Activated CD8-positive, alpha-beta T cell treated with anti-CD3 and anti-CD28 coated beads for 36 hours (primary cell): Measurements from ENCODE around the gene TSPAN32. TPM values are rescaled to one million over a fixed set of nuclear protein-coding genes. Genes with fewer than 3 reads are reported as not detected.

Source experiments
- ATAC-seq: fragments of 200-7000 bp; cut with Tn5 transposase; one replicate; pipeline ENCODE4 v1.10.0; 2021; ENCODE audit warnings: mild to moderate bottlenecking, moderate library complexity
- CTCF ChIA-PET: fragments of 350-600 bp; sonication (Branson Sonifier 250); formaldehyde crosslinking; loops from one replicate; lab custom pipeline; 2021; ENCODE audit warnings: antibody characterized with exemption; lab: Charles Lee
- POLR2A ChIA-PET: fragments of 350-600 bp; sonication (Branson Sonifier 250); formaldehyde crosslinking; loops from one replicate; lab custom pipeline; 2021; ENCODE audit warnings: antibody characterized with exemption; lab: Charles Lee
- DNase-seq: peaks from one replicate; pipeline ENCODE4 v3.0.0-alpha.2; 2020
- H3K27ac Mint-ChIP-seq: one replicate; pipeline ENCODE4 v1.8.0; 2021; ENCODE audit warnings: mild to moderate bottlenecking, mixed read lengths
- H3K27me3 Mint-ChIP-seq: one replicate; pipeline ENCODE4 v1.8.0; 2021; ENCODE audit warnings: mixed read lengths
- H3K36me3 Mint-ChIP-seq: one replicate; pipeline ENCODE4 v1.8.0; 2021; ENCODE audit warnings: low read depth, mixed read lengths
- H3K4me1 Mint-ChIP-seq: one replicate; pipeline ENCODE4 v1.8.0; 2021; ENCODE audit warnings: low read depth, mixed read lengths
- H3K4me3 Mint-ChIP-seq: one replicate; pipeline ENCODE4 v1.8.0; 2021; ENCODE audit warnings: mild to moderate bottlenecking, moderate library complexity, mixed read lengths
- H3K9me3 Mint-ChIP-seq: one replicate; pipeline ENCODE4 v1.8.0; 2021; ENCODE audit warnings: mixed read lengths
- intact Hi-C: fragments of 100-400 bp; cut with micrococcal nuclease; formaldehyde crosslinking; loops from one replicate; pipeline ENCODE4 v1.10.0; 2022
- total RNA-seq, 2 experiments: library from RNA; stranded (reverse); gene quantifications; one replicate each; pipeline ENCODE4 v1.2.3, GENCODE V29; 2021
- TF ChIP-seq, protein P1 (sequence below): fragments of 200-600 bp; IDR thresholded peaks from one replicate; pipeline ENCODE4 v1.8.0; 2022; ENCODE audit warnings: antibody characterized with exemption, mild to moderate bottlenecking

The TSPAN32 gene
- total RNA-seq, 2 experiments from 2014 or later, result 3.1 to 4.9 TPM

DNA sequence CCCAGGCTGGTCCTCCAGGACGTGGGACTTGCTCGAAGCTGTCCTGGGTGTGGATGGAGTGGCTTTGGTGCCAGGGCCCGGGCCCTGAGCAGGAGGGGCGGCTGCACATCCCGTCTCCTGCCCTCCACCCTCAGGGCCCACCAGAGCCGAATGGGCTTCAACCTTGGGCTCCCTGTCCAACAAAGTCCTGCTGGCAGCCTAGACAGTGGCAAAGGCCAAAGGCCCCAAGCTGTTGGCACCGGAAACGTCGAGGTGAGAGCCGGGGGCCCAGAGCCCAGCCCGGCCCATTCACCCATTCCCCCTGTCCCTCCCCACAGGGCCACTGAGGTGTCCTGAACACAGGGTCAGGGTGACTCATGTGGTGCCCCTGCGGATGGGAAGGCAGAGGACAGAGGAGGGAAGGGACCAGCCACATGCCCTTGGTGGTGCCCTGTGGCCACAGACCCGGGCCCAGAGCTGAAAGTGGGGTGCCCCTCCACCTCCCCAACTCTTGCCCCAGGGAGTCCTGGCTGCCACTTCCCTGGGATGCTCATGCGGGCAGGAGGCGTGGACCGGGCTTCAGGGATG is 9.1 kb downstream of the TSPAN32 start:
- TF ChIP-seq, protein P1, sequence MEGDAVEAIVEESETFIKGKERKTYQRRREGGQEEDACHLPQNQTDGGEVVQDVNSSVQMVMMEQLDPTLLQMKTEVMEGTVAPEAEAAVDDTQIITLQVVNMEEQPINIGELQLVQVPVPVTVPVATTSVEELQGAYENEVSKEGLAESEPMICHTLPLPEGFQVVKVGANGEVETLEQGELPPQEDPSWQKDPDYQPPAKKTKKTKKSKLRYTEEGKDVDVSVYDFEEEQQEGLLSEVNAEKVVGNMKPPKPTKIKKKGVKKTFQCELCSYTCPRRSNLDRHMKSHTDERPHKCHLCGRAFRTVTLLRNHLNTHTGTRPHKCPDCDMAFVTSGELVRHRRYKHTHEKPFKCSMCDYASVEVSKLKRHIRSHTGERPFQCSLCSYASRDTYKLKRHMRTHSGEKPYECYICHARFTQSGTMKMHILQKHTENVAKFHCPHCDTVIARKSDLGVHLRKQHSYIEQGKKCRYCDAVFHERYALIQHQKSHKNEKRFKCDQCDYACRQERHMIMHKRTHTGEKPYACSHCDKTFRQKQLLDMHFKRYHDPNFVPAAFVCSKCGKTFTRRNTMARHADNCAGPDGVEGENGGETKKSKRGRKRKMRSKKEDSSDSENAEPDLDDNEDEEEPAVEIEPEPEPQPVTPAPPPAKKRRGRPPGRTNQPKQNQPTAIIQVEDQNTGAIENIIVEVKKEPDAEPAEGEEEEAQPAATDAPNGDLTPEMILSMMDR, result no peak
- Mint-ChIP-seq H3K27me3 (no peaks in the 10 kb centered on the region), H3K4me1 (peaks cover 23% of the 10 kb centered on the region), H3K4me3 (no peak overlapping the region), H3K27ac (no peak overlapping the region), H3K9me3 (no peaks in the 10 kb centered on the region), H3K36me3 (no peaks in the 10 kb centered on the region)
- no peak for DNase-seq
- no peak for ATAC-seq
- intact Hi-C loops, result no loop called here
- ChIA-PET CTCF (interaction anchor here (1.0 to 13.9 kb wide), 4 partner anchors 9 to 116 kb away, joined by 3 to 381 read pairs (median 4); partner anchors contain the start of genes C11orf21 and TSPAN32), POLR2A (no interaction called here)

DNA sequence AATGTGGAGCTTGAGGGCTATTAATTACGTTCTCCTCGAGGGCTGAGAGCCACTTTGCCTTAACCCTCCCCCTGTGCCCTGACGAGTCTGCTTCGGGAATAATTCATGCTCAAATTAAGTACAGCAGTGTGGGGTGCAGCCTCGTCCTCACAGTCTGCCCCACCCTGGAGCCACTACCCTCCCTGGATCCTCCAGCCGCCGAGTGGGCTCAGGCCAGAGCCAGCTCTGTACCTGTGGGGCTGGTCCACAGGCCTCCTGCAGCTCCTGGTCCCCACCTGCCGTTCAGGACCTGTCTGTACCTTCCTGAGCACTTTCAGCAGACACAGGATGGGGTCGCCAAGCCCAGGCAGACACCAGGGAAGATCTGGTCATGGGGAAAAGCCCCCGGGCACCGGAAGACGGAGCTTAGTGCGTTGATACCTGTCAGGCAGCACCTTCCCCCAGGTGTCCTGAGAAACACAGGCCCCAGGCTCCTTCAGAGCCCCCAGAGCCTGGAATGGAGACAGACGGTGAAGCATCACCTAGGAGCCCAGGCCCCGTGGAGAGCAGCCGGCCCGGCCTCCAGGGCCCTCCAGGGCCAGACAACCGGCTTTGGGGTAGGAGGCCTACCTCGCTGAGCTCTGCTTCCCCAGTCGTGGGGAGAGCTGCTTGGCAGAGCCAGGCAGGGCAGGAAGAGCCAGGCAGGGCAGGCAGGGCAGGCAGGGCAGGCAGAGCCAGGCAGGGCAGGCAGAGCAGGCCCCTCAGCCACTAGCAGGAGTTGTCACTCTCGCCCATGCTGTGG is 9.7 kb downstream of the TSPAN32 start:
- no peaks in the 10 kb centered on the region for H3K27me3 Mint-ChIP-seq
- POLR2A ChIA-PET, result no interaction called here
- intact Hi-C loops, result no loop called here
- no peak overlapping the region for H3K27ac Mint-ChIP-seq
- H3K9me3 Mint-ChIP-seq, result no peaks in the 10 kb centered on the region
- CTCF ChIA-PET, result interaction anchor here (0.6 to 2.0 kb wide), 3 partner anchors 13 to 117 kb away, joined by 3 to 5 read pairs (median 3); no protein-coding TSS in a partner anchor
- TF ChIP-seq, protein P1, result no peak
- H3K4me3 Mint-ChIP-seq, result no peak overlapping the region
- H3K4me1 Mint-ChIP-seq, result peaks cover 16% of the 10 kb centered on the region
- DNase-seq (no peak), ATAC-seq (no peak)
- no peaks in the 10 kb centered on the region for H3K36me3 Mint-ChIP-seq

DNA sequence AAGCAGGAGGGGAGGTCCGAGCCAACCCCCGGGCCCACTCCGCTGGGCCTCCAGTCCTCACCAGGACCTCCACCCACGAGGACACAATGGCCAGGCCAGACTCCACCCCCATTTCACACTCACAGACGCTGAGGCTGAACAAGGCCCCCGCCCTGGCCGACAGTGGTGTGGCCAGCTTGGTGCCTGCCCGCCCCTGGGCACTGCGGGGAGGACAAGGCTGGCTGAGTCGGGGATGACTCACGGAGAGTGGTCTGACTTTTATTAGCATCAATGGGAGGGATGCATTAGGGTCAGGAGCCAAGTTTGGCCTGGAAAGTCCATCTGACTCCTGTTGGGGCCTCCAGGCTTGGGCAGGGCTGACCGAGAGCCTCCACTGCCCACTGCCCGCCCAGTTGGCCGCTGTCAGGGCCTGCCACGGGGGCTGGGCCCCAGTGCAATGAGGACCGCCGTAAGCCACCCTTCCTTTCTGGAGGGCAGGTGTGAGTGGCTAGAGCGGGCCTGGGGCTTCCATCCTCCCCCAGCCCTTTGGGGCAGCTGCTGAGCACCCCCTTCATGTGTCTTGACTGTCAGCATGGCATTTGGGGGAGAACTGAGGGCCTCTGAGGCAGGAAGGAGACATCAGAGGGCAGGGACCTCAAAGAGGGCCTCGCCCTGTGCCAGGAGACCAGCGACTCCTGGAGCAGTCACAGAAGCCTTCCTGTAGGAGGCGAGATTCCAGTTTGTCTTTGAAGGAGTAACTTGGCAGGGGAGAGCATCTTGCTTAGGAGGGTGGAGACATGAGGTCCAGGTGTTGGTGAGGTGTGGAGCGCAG is 10.6 kb downstream of the TSPAN32 start:
- no peak for ATAC-seq
- no peaks in the 10 kb centered on the region for H3K27me3 Mint-ChIP-seq
- H3K27ac Mint-ChIP-seq, result no peak overlapping the region
- H3K36me3 Mint-ChIP-seq, result no peaks in the 10 kb centered on the region
- H3K4me1 Mint-ChIP-seq, result peaks cover 15% of the 10 kb centered on the region
- no peaks in the 10 kb centered on the region for H3K9me3 Mint-ChIP-seq
- intact Hi-C loops, result no loop called here
- H3K4me3 Mint-ChIP-seq, result no peak overlapping the region
- DNase-seq, result no peak
- POLR2A ChIA-PET, result no interaction called here
- CTCF ChIA-PET, result interaction anchor here (0.6 to 1.9 kb wide), 3 partner anchors 8 to 126 kb away, joined by 3 to 8 read pairs (median 4); no protein-coding TSS in a partner anchor
- TF ChIP-seq, protein P1, result no peak

DNA sequence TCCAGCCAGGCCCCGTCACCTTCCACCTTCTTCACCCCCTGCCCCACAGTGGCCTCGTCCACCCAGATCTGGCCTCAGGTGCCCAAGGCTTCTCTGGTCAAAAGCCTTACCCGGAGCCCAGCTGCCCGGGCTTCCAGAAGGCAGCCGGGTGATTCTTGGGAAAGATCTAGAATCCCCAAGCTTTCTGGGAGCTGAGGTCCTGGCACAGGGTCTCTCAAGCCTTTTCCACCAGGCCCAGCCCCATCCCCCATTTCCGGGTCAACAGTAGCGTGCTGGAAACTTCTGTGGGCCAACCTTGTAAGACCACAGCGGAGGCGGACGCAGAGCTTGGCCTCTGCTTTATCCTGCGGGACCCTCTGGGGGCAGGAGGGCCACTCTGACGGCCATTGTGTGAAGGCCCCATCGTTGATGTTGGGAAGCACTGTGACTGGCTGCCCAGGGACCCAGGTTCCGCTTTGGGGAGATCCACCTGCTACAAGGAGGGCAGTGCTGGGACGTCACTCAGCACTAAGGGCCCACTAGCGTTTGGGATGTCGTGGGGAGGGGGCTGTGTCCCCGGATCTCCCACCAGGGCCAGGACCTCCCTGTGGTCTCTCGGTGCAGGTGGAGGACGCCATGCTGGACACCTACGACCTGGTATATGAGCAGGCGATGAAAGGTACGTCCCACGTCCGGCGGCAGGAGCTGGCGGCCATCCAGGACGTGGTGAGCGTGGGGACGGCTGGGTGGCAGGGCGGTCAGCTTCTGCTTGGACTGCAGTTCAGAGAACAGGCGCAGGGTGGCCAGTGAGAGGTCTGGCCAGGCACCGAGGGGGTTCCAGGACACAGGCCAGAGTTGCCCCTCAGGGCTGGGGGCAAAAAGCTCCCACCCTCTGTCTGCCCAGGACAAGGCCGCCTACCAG is 11.5 kb downstream of the TSPAN32 start:
- POLR2A ChIA-PET, result no interaction called here
- Mint-ChIP-seq H3K27ac (no peak overlapping the region), H3K4me1 (peaks cover 15% of the 10 kb centered on the region), H3K36me3 (no peaks in the 10 kb centered on the region), H3K9me3 (no peaks in the 10 kb centered on the region), H3K27me3 (no peaks in the 10 kb centered on the region), H3K4me3 (no peak overlapping the region)
- DNase-seq, result no peak
- intact Hi-C loops, result no loop called here
- CTCF ChIA-PET, result interaction anchor here (1.5 to 1.9 kb wide), 2 partner anchors 8 to 127 kb away, joined by 4 to 8 read pairs; no protein-coding TSS in a partner anchor
- no peak for ATAC-seq
- TF ChIP-seq, protein P1, result no peak
